Astrocyte of the spinal cord (primary cell): ENCODE measurements around the gene BEX2.
A peak's percentile ranks its signal among the peaks of the same experiment; 100 is the strongest.
"Not testable (repeated sequence)": the region's sequence is repeated elsewhere in the genome, so short reads cannot be mapped to it uniquely, and the experiment has no call there.

ENCODE experiments used
- DNase-seq: peaks from one replicate; pipeline ENCODE4 v3.0.0; 2011; ENCODE audit warnings: low read depth, low spot score
- H3K4me3 ChIP-seq: 2 replicates; pipeline ENCODE4 v1.5.1; 2011; ENCODE audit warnings: low read depth, mild to moderate bottlenecking, low read length, moderate library complexity
- in situ Hi-C: cut with HindIII; loops from 2 replicates; pipeline ENCODE4 v1.10.0; 2017; ENCODE audit warnings: low sequenced_read_pairs
- TF ChIP-seq, protein P1 (sequence below): IDR thresholded peaks from 2 replicates; pipeline ENCODE4 v1.5.1; 2012; ENCODE audit warnings: low read depth, mild to moderate bottlenecking, low read length, inconsistent platforms

Gene BEX2

DNA sequence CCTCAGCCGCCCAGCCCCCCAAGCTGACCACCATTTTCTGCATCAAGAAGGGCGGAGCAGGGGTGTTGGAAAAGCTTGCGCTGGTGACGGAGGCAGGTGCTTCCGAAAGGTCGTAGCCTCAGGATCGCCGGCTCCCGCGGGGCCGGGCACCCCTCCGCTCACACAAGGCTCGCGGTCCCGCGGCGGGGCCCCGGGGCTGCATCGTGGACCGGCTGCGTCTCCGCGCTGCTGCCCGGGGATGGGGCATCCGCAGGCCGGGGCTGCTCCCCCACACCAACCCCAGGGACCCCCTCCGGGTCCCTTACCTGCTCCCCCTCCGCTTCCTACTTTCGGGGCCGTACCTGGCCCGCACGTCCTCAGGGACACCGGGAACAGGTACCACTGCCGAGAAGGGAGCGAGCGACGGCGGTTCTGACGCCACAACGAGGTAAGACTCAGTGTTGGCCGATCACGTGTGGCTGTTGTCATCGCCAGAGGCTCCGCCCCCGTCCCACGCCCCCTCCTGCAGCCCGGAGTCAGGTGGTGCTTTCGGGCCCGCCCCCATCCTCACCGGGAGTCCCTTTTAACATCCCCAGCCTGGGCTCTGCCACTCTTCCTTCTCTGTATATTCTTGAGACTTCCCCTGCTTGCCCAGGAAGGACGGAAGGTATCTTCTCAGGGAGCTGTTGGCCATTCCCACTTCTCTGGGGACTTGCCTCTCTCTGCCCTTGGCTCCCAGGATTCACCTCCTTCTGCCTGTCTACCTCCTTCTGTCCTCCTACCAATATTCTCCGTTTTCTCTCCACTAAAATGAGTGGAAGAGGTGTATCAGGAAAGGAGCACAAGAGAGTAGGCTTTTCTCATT lies at the start of gene BEX2:
BEX2 (minus strand) TSS at position 436 of the 844 bp plus-strand sequence. CDS start 1,014 bp downstream, outside the sequence.
- peak; percentile 15 for DNase-seq
- in situ Hi-C loops = no loop called here

DNA sequence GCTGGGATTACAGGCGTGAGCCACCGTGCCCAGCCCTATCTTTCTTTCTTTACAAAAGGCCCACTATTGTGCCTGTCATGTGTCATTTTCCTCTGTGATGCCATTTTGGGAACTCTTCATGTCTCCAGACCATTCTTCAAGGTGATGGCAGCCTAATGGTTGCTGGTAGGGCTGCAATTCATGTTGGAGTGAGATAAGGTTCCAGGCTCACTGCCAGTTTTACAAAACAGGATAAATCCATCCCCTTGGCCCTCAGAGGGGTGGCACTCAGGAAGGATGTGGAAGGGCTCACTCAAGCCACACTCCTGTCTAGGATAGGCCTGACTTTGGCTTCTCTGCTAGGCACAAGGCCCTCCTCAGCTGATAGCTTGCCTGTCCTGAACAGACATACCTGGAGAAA lies 49.3 kb upstream of the BEX2 start:
- DNase-seq = no peak
- H3K4me3 ChIP-seq = no peak overlapping the region
- TF ChIP-seq, protein P1, sequence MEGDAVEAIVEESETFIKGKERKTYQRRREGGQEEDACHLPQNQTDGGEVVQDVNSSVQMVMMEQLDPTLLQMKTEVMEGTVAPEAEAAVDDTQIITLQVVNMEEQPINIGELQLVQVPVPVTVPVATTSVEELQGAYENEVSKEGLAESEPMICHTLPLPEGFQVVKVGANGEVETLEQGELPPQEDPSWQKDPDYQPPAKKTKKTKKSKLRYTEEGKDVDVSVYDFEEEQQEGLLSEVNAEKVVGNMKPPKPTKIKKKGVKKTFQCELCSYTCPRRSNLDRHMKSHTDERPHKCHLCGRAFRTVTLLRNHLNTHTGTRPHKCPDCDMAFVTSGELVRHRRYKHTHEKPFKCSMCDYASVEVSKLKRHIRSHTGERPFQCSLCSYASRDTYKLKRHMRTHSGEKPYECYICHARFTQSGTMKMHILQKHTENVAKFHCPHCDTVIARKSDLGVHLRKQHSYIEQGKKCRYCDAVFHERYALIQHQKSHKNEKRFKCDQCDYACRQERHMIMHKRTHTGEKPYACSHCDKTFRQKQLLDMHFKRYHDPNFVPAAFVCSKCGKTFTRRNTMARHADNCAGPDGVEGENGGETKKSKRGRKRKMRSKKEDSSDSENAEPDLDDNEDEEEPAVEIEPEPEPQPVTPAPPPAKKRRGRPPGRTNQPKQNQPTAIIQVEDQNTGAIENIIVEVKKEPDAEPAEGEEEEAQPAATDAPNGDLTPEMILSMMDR = no peak
- in situ Hi-C loops = no loop called here

More for the DNA sequence above, at the start of gene BEX2:
- TF ChIP-seq, protein P1 = no peak
- peak within 1 kb of the TSS; percentile 45 for H3K4me3 ChIP-seq

DNA sequence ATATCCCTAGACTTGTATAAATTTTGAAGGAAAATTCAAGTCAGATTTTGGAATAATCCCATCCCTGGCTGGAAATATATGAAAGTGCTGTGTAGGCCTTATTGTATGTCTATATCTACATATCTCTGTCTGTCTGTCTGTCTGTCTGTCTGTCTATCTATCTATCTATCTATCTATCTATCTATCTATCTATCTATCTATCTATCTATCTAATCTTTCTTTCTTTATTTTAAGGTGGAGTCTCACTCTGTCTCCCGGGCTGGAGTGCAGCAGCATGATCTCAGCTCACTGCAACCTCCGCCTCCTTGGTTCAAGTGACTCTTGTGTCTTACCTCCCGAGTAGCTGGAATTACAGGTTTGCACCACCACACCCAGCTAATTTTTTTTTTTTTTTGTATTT lies 48.8 kb upstream of the BEX2 start:
- DNase-seq, H3K4me3 ChIP-seq, in situ Hi-C loops: not testable (repeated sequence)

DNA sequence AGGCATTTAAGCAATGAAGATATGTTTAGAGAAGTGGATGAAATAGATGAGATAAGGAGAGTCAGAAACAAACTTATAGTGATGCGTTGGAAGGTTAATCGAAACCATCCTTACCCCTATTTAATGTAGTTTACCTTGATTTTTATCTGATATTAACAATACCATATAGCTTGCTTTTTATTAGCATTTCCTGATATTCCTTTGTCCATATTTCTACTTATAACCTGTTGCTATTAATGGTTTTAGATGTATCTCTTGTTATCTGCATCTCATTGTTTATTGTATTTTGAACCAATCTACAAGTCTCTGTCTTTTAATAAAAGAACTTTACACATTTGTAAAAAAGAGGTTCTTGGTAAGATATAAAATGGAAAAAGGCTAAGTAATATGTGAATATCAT lies 47.1 kb upstream of the BEX2 start:
- in situ Hi-C loops = no loop called here
- peak overlapping the region; percentile 89 for H3K4me3 ChIP-seq
- DNase-seq = no peak
- TF ChIP-seq, protein P1 = no peak

DNA sequence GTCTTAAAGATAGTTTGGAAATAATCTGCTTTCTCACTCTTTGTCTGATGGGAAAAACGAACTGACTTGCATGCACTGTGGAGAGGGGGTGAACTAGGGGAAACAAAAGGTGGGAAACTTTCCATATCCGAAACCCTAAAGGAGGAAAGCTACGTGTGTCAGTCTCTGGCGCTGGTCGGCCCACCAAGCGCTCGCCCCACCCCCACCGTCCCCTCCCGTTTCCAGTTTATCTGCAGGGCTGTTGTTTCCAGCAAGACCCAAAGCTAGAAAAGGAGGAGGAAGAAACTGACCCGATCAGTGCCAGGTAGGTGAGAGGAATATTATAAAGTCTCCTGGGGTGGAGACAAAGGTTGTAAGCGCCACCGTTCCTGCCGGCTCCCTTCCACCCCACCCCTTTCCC lies 46.1 kb upstream of the BEX2 start:
- TF ChIP-seq, protein P1 = no peak
- DNase-seq = no peak
- in situ Hi-C loops = no loop called here
- peak overlapping the region; percentile 89 for H3K4me3 ChIP-seq

GRCh38 chrX:103356130-103356798 lies 45.5 kb upstream of the BEX2 start, which contains the start of gene TCEAL9:
TCEAL9 (plus strand) TSS chrX:103356506; CDS start chrX:103357685, 1,179 bp downstream.
- in situ Hi-C loops = no loop called here
- H3K4me3 ChIP-seq = peak within 1 kb of the TSS; percentile 89
- TF ChIP-seq, protein P1 = no peak
- peak; percentile 69 for DNase-seq
